Stimulated activated effector memory CD8-positive, alpha-beta T cell treated with anti-CD3 and anti-CD28 coated beads, Interleukin-12 subunit alpha, Interleukin-12 subunit beta, amount 100 ng/mL, for 72 hours (primary cell): Measurements from ENCODE around the gene MFN2.

Experiments
- ATAC-seq: fragments of 150-1000 bp; cut with Tn5 transposase; 2 replicates; pipeline ENCODE4 v1.10.0; 2021
- DNase-seq, 2 donors: peaks; one replicate each; pipeline ENCODE4 v3.0.0; 2021 to 2022; ENCODE audit warnings: low spot score in 2 of 2
- H3K27ac Mint-ChIP-seq: one replicate; pipeline ENCODE4 v1.8.0; 2022; ENCODE audit warnings: mild to moderate bottlenecking, mixed read lengths
- H3K36me3 Mint-ChIP-seq: one replicate; pipeline ENCODE4 v1.8.0; 2022; ENCODE audit warnings: mild to moderate bottlenecking, mixed read lengths
- H3K4me1 Mint-ChIP-seq: one replicate; pipeline ENCODE4 v1.8.0; 2022; ENCODE audit warnings: mixed read lengths
- H3K4me3 Mint-ChIP-seq: one replicate; pipeline ENCODE4 v1.8.0; 2022; ENCODE audit warnings: mild to moderate bottlenecking, mixed read lengths
- H3K9me3 Mint-ChIP-seq: one replicate; pipeline ENCODE4 v1.8.0; 2022; ENCODE audit warnings: mixed read lengths

MFN2 gene

GRCh38 chr1:12053752-12054548, 73.7 kb downstream of the MFN2 start:
- H3K27ac Mint-ChIP-seq, result no peak overlapping the region
- no peaks in the 10 kb centered on the region for H3K9me3 Mint-ChIP-seq
- DNase-seq, result peak in 1 of 2 donors; percentile 66
- peaks cover 67% of the 10 kb centered on the region for H3K4me1 Mint-ChIP-seq
- peak overlapping the region; percentile 13 for H3K4me3 Mint-ChIP-seq
- peaks cover 10% of the 10 kb centered on the region for H3K36me3 Mint-ChIP-seq
- peak; percentile 53 for ATAC-seq

DNA sequence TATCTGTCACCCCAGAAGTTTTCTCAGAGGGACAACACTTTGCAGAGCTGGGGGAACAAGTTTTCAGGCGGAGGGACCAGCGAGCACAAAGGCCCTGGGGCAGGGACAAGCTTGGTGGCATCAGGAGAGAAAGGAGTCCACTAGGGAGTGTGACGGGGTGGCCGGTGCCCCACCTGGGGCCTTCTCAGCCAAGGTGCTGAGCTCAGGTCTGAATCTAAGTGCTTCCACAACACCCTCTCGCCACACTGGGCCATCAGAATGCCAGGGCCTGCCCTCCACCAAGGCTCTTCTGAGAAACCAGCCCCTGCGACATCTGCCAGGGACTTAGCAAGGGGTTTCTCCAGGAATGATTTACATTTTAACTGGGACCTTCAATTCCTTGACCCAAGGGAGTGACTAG, 75.0 kb downstream of the MFN2 start:
- no peaks in the 10 kb centered on the region for H3K9me3 Mint-ChIP-seq
- H3K27ac Mint-ChIP-seq, result no peak overlapping the region
- ATAC-seq (no peak), DNase-seq (no peak)
- peaks cover 10% of the 10 kb centered on the region for H3K36me3 Mint-ChIP-seq
- peaks cover 78% of the 10 kb centered on the region for H3K4me1 Mint-ChIP-seq
- no peak overlapping the region for H3K4me3 Mint-ChIP-seq

DNA sequence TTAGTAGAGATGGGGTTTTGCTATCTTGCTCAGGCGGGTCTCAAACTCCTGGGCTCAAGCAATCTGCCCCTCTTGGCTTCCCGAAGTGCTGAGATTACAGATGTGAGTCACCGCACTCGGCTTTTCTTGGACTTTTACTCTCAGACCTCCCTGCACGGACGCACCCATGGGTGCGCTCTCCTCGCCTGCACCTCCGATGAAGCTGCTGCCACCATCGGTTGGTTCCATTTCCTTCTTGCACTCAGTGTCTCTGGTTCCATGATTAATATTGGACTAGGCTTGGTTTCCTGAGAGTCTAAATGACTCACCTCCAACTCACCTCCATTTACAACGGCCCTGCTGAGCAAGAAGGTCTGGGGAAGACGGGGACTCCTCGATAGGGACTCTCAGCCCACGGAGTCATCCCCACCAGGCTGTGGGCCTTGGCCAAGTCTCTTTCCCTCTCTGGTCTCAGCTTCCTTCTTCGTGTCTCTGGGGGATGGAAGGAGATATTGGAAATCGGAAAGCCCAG, 76.1 kb downstream of the MFN2 start:
- H3K36me3 Mint-ChIP-seq, result peaks cover 10% of the 10 kb centered on the region
- peak overlapping the region; percentile 11 for H3K4me3 Mint-ChIP-seq
- peak overlapping the region; percentile 13 for H3K27ac Mint-ChIP-seq
- DNase-seq (peak in 1 of 2 donors; percentile 76), ATAC-seq (peak; percentile 74)
- peaks cover 82% of the 10 kb centered on the region for H3K4me1 Mint-ChIP-seq
- H3K9me3 Mint-ChIP-seq, result no peaks in the 10 kb centered on the region

GRCh38 chr1:12057382-12057781, 77.1 kb downstream of the MFN2 start:
- Mint-ChIP-seq H3K27ac (peak overlapping the region; percentile 45), H3K9me3 (no peaks in the 10 kb centered on the region), H3K4me3 (peak overlapping the region; percentile 30), H3K4me1 (peaks cover 79% of the 10 kb centered on the region), H3K36me3 (peaks cover 3% of the 10 kb centered on the region)
- ATAC-seq, result peak; percentile 62
- DNase-seq, result peak in 1 of 2 donors; percentile 73

DNA sequence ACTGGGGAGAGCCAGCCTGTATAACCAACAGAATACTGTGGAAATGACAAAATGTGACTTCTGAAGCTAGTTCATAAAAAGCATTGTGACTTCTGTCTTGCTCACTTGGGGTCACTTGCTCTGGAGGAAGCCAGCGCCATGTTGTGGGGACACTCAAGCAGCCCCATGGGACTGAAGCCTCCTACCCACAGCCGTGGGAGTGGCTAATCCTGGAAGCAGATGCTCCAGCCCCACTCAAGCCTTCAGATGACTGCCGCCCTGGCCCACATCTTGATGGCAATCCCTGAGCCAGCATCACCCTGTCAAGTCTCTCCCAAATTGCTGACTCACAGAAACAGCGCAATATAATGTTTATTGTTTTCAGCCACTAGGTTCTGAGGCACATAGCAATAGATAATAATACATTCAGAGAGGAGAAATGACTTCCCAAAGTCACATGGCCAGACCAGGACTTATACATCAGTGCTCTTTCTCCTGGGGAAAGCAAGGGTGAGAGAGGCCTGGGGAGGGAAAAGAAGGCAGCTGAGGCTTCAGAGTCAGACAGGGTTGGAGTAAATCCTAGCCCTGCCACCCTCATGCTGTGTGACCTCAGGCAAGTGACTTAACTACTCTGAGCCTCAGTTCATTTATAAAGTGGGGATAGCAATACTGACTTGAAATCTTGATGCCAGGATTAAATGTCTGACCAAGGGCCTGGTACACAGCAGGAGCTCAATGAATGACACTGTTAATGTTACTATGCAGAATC, 77.9 kb downstream of the MFN2 start:
- H3K27ac Mint-ChIP-seq, result no peak overlapping the region
- DNase-seq (no peak), ATAC-seq (no peak)
- H3K36me3 Mint-ChIP-seq, result peaks cover 5% of the 10 kb centered on the region
- H3K9me3 Mint-ChIP-seq, result no peaks in the 10 kb centered on the region
- H3K4me3 Mint-ChIP-seq, result no peak overlapping the region
- peaks cover 78% of the 10 kb centered on the region for H3K4me1 Mint-ChIP-seq

- Mint-ChIP-seq H3K27ac (no peak overlapping the region), H3K9me3 (no peaks in the 10 kb centered on the region), H3K4me1 (peaks cover 79% of the 10 kb centered on the region), H3K36me3 (peaks cover 7% of the 10 kb centered on the region), H3K4me3 (peak overlapping the region; percentile 44)
- DNase-seq (no peak), ATAC-seq (no peak)
These were observed 79.0 kb downstream of the MFN2 start for GRCh38 chr1:12059226-12059625.

DNA sequence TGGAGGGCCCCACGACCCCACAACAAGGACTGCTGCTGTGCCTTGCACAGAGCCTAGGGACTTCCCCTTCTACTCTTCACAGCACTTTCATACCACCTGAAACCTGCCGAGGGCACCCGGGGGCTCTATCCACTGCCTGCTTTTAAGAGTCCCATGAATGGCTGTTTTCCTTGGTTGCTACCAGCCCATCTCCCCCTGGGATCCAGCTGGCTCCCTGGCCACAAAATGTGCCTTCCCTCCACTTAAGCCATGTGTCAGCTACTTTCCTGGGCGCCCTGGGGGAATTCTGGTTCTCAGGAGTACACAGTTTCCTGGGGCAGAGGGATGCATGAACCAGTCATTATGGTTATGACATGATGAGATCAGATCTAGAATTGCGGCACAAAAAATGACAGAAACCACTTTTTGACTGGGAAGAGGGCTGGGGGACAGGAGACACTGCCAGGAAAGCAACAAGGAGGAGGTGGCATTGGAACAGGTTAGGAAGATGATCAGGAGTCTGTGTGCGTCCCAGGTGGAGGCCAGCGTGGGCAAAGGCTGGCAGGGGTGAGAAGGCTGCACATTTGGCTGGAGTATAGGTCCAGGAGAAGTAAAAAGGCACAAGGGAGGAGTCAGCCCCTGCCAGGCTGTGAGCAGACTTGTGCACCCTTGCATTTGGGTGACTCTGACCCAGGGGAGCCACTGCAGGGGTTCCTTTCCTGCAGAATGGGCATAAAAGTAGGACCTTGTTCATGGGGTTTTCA, 79.6 kb downstream of the MFN2 start:
- Mint-ChIP-seq H3K27ac (no peak overlapping the region), H3K4me3 (peak overlapping the region; percentile 44), H3K9me3 (no peaks in the 10 kb centered on the region), H3K4me1 (peaks cover 79% of the 10 kb centered on the region), H3K36me3 (peaks cover 7% of the 10 kb centered on the region)
- DNase-seq, result peak in 1 of 2 donors; percentile 82
- peak; percentile 70 for ATAC-seq

- Mint-ChIP-seq H3K4me1 (peaks cover 77% of the 10 kb centered on the region), H3K27ac (no peak overlapping the region), H3K36me3 (peaks cover 9% of the 10 kb centered on the region), H3K9me3 (no peaks in the 10 kb centered on the region), H3K4me3 (peak overlapping the region; percentile 44)
- DNase-seq (no peak), ATAC-seq (no peak)
These were observed 80.3 kb downstream of the MFN2 start for GRCh38 chr1:12060500-12060899.
